Measurements from ENCODE around the gene IL4R. TPM values are rescaled to one million over a fixed set of nuclear protein-coding genes. Genes with fewer than 3 reads are reported as not detected.

The IL4R gene
- total and polyA plus RNA-seq, 10 of the 15 experiments (the other 5 are each of a cell fraction or from before 2014, with no cell fraction given), result 2.6 to 70.4 (median 36.6) TPM

DNA sequence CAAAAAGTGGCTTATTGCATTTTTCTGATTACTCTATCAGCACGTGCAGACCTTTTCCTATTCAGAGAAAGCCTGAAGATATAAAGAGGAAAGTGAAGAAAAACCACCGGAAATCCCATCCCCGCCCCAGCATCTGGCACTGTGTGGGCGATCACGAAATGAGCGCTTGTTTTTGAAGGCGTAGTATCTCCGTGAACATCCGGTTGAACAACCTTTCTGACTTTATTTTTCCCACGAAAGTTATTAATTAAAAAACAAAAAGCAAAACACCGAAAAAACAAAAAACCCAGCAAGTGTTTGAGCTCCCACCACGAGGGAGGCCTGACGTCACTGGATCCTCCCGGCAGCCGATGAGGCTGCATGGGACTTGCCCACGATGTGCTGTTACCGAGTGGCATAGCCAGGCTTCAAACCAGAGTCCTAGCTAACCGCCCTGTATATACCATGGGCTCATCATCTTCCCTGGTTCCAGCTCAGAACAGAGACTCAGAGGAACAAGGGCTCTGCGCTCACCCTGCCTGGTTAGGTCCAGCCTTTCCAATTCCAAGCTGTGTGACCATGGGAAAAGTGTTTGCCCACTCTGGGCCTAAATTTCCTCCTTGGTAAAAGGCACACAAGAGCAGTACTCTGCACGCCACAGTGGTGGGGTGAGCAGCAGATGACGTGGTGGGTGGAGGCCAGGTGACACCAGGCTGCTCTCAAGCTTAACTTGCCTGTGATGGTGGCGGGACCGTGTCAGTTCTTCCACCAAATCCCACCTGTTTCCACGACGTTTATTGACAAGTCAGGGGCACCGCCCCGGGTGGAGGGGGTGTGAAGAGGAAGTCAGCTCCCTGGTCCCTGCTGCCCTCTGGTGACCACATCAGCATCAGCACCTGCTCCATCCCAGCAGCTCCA lies 53.9 kb downstream of the IL4R start (continued):
- TF ChIP-seq, protein P1, sequence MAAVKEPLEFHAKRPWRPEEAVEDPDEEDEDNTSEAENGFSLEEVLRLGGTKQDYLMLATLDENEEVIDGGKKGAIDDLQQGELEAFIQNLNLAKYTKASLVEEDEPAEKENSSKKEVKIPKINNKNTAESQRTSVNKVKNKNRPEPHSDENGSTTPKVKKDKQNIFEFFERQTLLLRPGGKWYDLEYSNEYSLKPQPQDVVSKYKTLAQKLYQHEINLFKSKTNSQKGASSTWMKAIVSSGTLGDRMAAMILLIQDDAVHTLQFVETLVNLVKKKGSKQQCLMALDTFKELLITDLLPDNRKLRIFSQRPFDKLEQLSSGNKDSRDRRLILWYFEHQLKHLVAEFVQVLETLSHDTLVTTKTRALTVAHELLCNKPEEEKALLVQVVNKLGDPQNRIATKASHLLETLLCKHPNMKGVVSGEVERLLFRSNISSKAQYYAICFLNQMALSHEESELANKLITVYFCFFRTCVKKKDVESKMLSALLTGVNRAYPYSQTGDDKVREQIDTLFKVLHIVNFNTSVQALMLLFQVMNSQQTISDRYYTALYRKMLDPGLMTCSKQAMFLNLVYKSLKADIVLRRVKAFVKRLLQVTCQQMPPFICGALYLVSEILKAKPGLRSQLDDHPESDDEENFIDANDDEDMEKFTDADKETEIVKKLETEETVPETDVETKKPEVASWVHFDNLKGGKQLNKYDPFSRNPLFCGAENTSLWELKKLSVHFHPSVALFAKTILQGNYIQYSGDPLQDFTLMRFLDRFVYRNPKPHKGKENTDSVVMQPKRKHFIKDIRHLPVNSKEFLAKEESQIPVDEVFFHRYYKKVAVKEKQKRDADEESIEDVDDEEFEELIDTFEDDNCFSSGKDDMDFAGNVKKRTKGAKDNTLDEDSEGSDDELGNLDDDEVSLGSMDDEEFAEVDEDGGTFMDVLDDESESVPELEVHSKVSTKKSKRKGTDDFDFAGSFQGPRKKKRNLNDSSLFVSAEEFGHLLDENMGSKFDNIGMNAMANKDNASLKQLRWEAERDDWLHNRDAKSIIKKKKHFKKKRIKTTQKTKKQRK (IDR thresholded peaks at IDR 0.05; ENCODE audit: low read depth, low read length), result no peak
- TF ChIP-seq SMARCA5 (IDR thresholded peaks at IDR 0.05) (peak; percentile 100), CHD1 (IDR thresholded peaks at IDR 0.05; ENCODE audit: low read depth, low read length) (no peak), SIN3A (IDR thresholded peaks at IDR 0.05; ENCODE audit: low read depth, low read length) (no peak), RFX5 (IDR thresholded peaks at IDR 0.05; ENCODE audit: low read depth, low read length) (no peak), ZBED1 (IDR thresholded peaks at IDR 0.05; ENCODE audit: borderline replicate concordance) (peak; percentile 55; the same call in 1 of the 2 replicates), RELA (IDR thresholded peaks at IDR 0.05; ENCODE audit: borderline replicate concordance, partially characterized antibody) (peak; percentile 6), MXI1 (IDR thresholded peaks at IDR 0.05; ENCODE audit: low read depth, low read length) (0 out of 2 replicates have a peak, but pooled peaks have one; percentile 41), SPI1 (IDR thresholded peaks at IDR 0.05; ENCODE audit: borderline replicate concordance, insufficient read depth, low read depth, low read length) (peak; percentile 58; the same call in 1 of the 2 replicates), KDM1A (IDR thresholded peaks at IDR 0.05; ENCODE audit: borderline replicate concordance) (no peak), ATF7 (IDR thresholded peaks at IDR 0.05; ENCODE audit: low read depth) (peak; percentile 96), POLR2AphosphoS5 (IDR thresholded peaks at IDR 0.05; ENCODE audit: low read length) (peak; percentile 52; the same call in 1 of the 2 replicates), RBBP5 (conservative IDR thresholded peaks at IDR 0.05) (no peak), CBX3 (IDR thresholded peaks at IDR 0.05; ENCODE audit: borderline replicate concordance, low read depth) (no peak), SRF (IDR thresholded peaks at IDR 0.05; ENCODE audit: low read depth in 2 of 2, low read length in 2 of 2) (no peak), ESRRA (IDR thresholded peaks at IDR 0.05; ENCODE audit: low read length) (no peak), EED (IDR thresholded peaks at IDR 0.05; ENCODE audit: low read depth) (peak; percentile 72), IKZF1 (conservative IDR thresholded peaks at IDR 0.05) (peak; percentile 88), FOXM1 (IDR thresholded peaks at IDR 0.05; ENCODE audit: low read depth, low read length) (peak; percentile 71; the same call in 1 of the 2 replicates)
- TF ChIP-seq, protein P2, sequence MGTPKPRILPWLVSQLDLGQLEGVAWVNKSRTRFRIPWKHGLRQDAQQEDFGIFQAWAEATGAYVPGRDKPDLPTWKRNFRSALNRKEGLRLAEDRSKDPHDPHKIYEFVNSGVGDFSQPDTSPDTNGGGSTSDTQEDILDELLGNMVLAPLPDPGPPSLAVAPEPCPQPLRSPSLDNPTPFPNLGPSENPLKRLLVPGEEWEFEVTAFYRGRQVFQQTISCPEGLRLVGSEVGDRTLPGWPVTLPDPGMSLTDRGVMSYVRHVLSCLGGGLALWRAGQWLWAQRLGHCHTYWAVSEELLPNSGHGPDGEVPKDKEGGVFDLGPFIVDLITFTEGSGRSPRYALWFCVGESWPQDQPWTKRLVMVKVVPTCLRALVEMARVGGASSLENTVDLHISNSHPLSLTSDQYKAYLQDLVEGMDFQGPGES (IDR thresholded peaks at IDR 0.05), result no peak
- TF ChIP-seq, protein P3, sequence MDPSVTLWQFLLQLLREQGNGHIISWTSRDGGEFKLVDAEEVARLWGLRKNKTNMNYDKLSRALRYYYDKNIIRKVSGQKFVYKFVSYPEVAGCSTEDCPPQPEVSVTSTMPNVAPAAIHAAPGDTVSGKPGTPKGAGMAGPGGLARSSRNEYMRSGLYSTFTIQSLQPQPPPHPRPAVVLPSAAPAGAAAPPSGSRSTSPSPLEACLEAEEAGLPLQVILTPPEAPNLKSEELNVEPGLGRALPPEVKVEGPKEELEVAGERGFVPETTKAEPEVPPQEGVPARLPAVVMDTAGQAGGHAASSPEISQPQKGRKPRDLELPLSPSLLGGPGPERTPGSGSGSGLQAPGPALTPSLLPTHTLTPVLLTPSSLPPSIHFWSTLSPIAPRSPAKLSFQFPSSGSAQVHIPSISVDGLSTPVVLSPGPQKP (IDR thresholded peaks at IDR 0.05; ENCODE audit: low read depth, low read length), result 0 out of 2 replicates have a peak, but pooled peaks have one; percentile 30
- TF ChIP-seq, protein P4, sequence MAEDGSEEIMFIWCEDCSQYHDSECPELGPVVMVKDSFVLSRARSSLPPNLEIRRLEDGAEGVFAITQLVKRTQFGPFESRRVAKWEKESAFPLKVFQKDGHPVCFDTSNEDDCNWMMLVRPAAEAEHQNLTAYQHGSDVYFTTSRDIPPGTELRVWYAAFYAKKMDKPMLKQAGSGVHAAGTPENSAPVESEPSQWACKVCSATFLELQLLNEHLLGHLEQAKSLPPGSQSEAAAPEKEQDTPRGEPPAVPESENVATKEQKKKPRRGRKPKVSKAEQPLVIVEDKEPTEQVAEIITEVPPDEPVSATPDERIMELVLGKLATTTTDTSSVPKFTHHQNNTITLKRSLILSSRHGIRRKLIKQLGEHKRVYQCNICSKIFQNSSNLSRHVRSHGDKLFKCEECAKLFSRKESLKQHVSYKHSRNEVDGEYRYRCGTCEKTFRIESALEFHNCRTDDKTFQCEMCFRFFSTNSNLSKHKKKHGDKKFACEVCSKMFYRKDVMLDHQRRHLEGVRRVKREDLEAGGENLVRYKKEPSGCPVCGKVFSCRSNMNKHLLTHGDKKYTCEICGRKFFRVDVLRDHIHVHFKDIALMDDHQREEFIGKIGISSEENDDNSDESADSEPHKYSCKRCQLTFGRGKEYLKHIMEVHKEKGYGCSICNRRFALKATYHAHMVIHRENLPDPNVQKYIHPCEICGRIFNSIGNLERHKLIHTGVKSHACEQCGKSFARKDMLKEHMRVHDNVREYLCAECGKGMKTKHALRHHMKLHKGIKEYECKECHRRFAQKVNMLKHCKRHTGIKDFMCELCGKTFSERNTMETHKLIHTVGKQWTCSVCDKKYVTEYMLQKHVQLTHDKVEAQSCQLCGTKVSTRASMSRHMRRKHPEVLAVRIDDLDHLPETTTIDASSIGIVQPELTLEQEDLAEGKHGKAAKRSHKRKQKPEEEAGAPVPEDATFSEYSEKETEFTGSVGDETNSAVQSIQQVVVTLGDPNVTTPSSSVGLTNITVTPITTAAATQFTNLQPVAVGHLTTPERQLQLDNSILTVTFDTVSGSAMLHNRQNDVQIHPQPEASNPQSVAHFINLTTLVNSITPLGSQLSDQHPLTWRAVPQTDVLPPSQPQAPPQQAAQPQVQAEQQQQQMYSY (CRISPR knock-in tag; IDR thresholded peaks at IDR 0.05), result no peak
